Measurements from ENCODE around the gene RELT. TPM values are rescaled to one million over a fixed set of nuclear protein-coding genes. Genes with fewer than 3 reads are reported as not detected.

RELT gene
- total and polyA plus RNA-seq, 9 of the 15 experiments (the other 6 are each of a cell fraction or from before 2014, with no cell fraction given): 1.1 to 20.2 (median 7.4) TPM

DNA sequence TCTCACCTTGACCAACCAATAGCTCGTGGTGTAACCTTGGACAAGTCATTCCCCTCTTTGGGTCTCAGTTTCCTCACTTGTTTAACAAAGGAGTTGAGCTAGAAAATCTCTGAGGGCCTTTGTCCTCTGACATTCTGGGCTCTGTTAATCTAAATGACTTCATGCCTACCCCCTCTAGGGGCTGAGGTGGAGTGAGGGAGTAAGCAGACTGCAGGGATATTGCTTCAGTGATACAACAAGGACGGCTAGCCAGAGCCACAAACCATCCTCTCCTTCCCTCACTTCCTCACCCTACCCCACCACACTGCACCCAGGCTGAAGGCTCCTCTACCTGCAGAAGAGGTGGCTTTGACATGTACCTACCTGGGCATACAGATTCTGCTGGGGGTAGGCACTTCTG lies 34.8 kb downstream of the RELT start:
- no peaks in the 10 kb centered on the region for H3K27me3 ChIP-seq (ENCODE audit: control insufficient read depth in 2 of 2, insufficient read depth in 2 of 2, low read length in 2 of 2)
- WGBS (ENCODE audit: insufficient coverage, low coverage, missing lambda C conversion rate): 8% methylated on average over 2 of the region's 2 CpGs
- no peak overlapping the region for H3K4me2 ChIP-seq (ENCODE audit: insufficient read depth, low read length)
- BruUV-seq (replicated peaks): no TSS peak
- DNase-seq (ENCODE audit: extremely low read depth in 1 of 4, low spot score in 3 of 4): no peak
- TF ChIP-seq, protein P1, sequence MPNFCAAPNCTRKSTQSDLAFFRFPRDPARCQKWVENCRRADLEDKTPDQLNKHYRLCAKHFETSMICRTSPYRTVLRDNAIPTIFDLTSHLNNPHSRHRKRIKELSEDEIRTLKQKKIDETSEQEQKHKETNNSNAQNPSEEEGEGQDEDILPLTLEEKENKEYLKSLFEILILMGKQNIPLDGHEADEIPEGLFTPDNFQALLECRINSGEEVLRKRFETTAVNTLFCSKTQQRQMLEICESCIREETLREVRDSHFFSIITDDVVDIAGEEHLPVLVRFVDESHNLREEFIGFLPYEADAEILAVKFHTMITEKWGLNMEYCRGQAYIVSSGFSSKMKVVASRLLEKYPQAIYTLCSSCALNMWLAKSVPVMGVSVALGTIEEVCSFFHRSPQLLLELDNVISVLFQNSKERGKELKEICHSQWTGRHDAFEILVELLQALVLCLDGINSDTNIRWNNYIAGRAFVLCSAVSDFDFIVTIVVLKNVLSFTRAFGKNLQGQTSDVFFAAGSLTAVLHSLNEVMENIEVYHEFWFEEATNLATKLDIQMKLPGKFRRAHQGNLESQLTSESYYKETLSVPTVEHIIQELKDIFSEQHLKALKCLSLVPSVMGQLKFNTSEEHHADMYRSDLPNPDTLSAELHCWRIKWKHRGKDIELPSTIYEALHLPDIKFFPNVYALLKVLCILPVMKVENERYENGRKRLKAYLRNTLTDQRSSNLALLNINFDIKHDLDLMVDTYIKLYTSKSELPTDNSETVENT (CRISPR knock-in tag; IDR thresholded peaks at IDR 0.05): no peak
- TF ChIP-seq, protein P2, sequence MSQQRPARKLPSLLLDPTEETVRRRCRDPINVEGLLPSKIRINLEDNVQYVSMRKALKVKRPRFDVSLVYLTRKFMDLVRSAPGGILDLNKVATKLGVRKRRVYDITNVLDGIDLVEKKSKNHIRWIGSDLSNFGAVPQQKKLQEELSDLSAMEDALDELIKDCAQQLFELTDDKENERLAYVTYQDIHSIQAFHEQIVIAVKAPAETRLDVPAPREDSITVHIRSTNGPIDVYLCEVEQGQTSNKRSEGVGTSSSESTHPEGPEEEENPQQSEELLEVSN (IDR thresholded peaks at IDR 0.05; ENCODE audit: borderline replicate concordance in 1 of 2, extremely low read depth in 1 of 2, insufficient read depth in 1 of 2, insufficient read length in 1 of 2, low read depth in 1 of 2, low read length in 1 of 2, poor library complexity in 1 of 2, severe bottlenecking in 1 of 2): no peak
- no peaks in the 10 kb centered on the region for H3K4me1 ChIP-seq (replicated peaks in 1 of 2; ENCODE audit: control insufficient read depth in 2 of 2, insufficient read depth in 2 of 2, low read length in 2 of 2)
- in situ Hi-C loops (cut with MboI) (no loop called here), intact Hi-C loops (cut with micrococcal nuclease) (no loop called here)
- H3K27ac ChIP-seq (ENCODE audit: extremely low read depth, low read depth, low read length): no peak overlapping the region
- H3K4me3 ChIP-seq: no peak overlapping the region
- H3K79me2 ChIP-seq (ENCODE audit: control insufficient read depth, insufficient read depth, low read length): no peaks in the 10 kb centered on the region
- no peaks in the 10 kb centered on the region for H3K36me3 ChIP-seq (ENCODE audit: control insufficient read depth, insufficient read depth, low read length)
- no peak overlapping the region for H3K9ac ChIP-seq (ENCODE audit: insufficient read depth in 1 of 2, low read depth in 2 of 2, low read length in 2 of 2)
- H3K9me3 ChIP-seq (replicated peaks; ENCODE audit: control insufficient read depth, insufficient read depth, low read depth, low read length): no peaks in the 10 kb centered on the region
- H2AFZ ChIP-seq (ENCODE audit: low read depth, low read length): no peak overlapping the region
- H4K20me1 ChIP-seq (replicated peaks; ENCODE audit: control insufficient read depth, insufficient read depth, low read length): no peaks in the 10 kb centered on the region; the same call in 1 of the 2 replicates
- no peak for ATAC-seq
- ChIA-PET POLR2A (interaction anchor here (1.0 to 1.1 kb wide), 2 partner anchors 11 to 20 kb away, joined by 3 to 6 read pairs; no protein-coding TSS in a partner anchor), CTCF (ENCODE audit: low intra/inter-chr PET ratio) (no interaction called here)
- no peak for FAIRE-seq
- H3K9me1 ChIP-seq (ENCODE audit: control insufficient read depth, insufficient read depth, low read length): no peaks in the 10 kb centered on the region

Measured in K562 (cell line).